Transverse colon (tissue), 4 donors: ENCODE results near the gene RTN4. TPM values are rescaled to one million over a fixed set of nuclear protein-coding genes. Genes with fewer than 3 reads are reported as not detected.

Source experiments
- DNase-seq: peaks from one replicate; pipeline ENCODE4 v3.0.0-alpha.2; 2019
- H3K27ac ChIP-seq, 4 donors: fragments of 200-600 bp; sonication (generic); 2 replicates each; pipeline ENCODE4 v1.5.1; 2016 to 2018; ENCODE audit warnings: inconsistent platforms in 4 of 4
- H3K27me3 ChIP-seq: fragments of 200-600 bp; sonication (generic); 2 replicates; pipeline ENCODE4 v1.5.1; 2017; ENCODE audit warnings: inconsistent platforms
- H3K36me3 ChIP-seq, 4 donors: fragments of 200-600 bp; sonication (generic); 2 replicates each; pipeline ENCODE4 v1.5.1; 2017 to 2019; ENCODE audit warnings: inconsistent platforms in 4 of 4
- H3K4me1 ChIP-seq, 4 donors: fragments of 200-600 bp; sonication (generic); 2 replicates each; pipeline ENCODE4 v1.5.1; 2017 to 2020; ENCODE audit warnings: inconsistent platforms in 4 of 4
- H3K4me3 ChIP-seq, 4 donors: fragments of 200-600 bp; sonication (generic); 1 replicate in 1 of 4; 2 replicates in 3 of 4; pipeline versions ENCODE4 v1.5.1 to v1.6.1; 2017 to 2019; ENCODE audit warnings: inconsistent platforms in 4 of 4
- H3K9me3 ChIP-seq, 2 donors: fragments of 200-600 bp; sonication (generic); 2 replicates each; pipeline ENCODE4 v1.5.1; 2017 to 2019; ENCODE audit warnings: inconsistent platforms in 2 of 2
- EP300 ChIP-seq: sonication (generic); formaldehyde crosslinking; IDR thresholded peaks from one replicate; pipeline ENCODE4 v1.6.1; 2017; ENCODE audit warnings: antibody characterized with exemption, low read depth
- POLR2A ChIP-seq: fragments of 450-650 bp; IDR thresholded peaks from one replicate; pipeline ENCODE4 v1.6.1; 2016; ENCODE audit warnings: antibody characterized with exemption, mild to moderate bottlenecking, moderate library complexity
- POLR2AphosphoS5 ChIP-seq, 3 donors: sonication (generic); formaldehyde crosslinking; IDR thresholded peaks; one replicate each; pipeline ENCODE4 v1.6.1; 2016; ENCODE audit warnings: antibody characterized with exemption in 3 of 3
- WGBS, 2 donors: methylation state at CpG; one replicate each; pipeline ENCODE4 v1.1.5; 2018; ENCODE audit warnings: low coverage in 1 of 2; 5-methylcytosine and 5-hydroxymethylcytosine counted together
- in situ Hi-C, 4 donors: fragments of 200-750 bp; cut with MboI; loops; one replicate each; pipeline versions ENCODE4 v1.15.0 to v1.15.1; 2017; ENCODE audit warnings: low sequenced_read_pairs in 3 of 4, low pct_ligation_motif_present in 1 of 4, low pct_unique_long_range_greater_than_20kb in 1 of 4
- intact Hi-C: fragments of 100-400 bp; cut with DNase I; formaldehyde crosslinking; loops from one replicate; pipeline ENCODE4 v1.15.1; 2023; ENCODE audit warnings: low total_unique reads
- total RNA-seq, 4 donors: library from RNA; depleted of rRNA; stranded (reverse); fragments of >200 nt; gene quantifications; one replicate each; pipeline ENCODE4 v1.1.0, GENCODE V29; 2016
- TF ChIP-seq, protein P1 (sequence below), 5 experiments: fragments of 200-600 bp in 3 of 5; fragments of 450-650 bp in 2 of 5; sonication (generic) in 3 of 5; IDR thresholded peaks; 1 replicate in 2 of 5; 2 replicates in 3 of 5; pipeline ENCODE4 v1.5.1; 2016 to 2017; ENCODE audit warnings: antibody characterized with exemption in 5 of 5, inconsistent platforms in 3 of 5, mild to moderate bottlenecking in 2 of 5, moderate library complexity in 1 of 5

RTN4 gene
- total RNA-seq, 4 donors from 2014 or later: 82.2 to 212 (median 183) TPM

GRCh38 chr2:55022476-55022875 is 27.8 kb downstream of the RTN4 start:
- H3K27me3 ChIP-seq: no peaks in the 10 kb centered on the region
- whole genome bisulfite sequencing, 2 donors: 75 to 86% methylated on average over 1 to 3 of the region's 3 CpGs

DNA sequence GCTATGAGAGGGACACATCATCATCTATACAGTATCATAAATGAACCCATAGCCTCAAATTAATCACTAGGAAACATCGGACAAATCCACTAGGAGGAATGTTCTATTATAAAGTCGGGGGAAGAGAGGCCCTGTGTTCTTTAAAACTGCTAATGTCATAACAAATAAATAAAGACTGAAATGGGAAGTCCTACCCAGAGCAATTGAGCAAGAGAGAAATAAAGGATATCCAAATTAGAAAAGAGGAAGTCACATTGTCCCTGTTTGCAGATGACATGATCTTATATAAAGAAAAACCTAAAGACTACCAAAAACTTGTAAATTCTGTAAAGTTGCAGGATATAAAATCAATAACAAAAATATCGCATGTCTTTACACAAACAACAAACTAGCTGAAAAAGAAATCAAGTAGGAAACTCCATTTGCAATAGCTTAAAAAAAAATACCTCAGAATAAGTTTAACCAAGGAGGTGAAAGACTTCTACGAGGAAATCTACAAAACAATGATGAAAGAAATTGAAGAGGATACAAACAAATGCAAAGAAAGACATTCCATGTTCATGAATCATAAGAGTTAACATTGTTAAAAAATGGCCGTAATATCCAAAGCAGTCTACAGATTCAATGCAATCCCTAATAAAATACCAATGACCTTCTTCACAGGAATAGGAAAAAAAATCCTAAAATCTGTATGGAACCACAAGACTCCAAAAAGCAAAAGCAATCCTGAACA is 30.6 kb downstream of the RTN4 start:
- intact Hi-C loops (loop anchor here (10.0 kb wide), 1 partner anchor 145 kb away; no protein-coding TSS in a partner anchor), in situ Hi-C loops (loop anchor here in 2 of 4 donors (10.0 kb wide), 1 partner anchor 145 kb away; no protein-coding TSS in a partner anchor)
- TF ChIP-seq, protein P1, sequence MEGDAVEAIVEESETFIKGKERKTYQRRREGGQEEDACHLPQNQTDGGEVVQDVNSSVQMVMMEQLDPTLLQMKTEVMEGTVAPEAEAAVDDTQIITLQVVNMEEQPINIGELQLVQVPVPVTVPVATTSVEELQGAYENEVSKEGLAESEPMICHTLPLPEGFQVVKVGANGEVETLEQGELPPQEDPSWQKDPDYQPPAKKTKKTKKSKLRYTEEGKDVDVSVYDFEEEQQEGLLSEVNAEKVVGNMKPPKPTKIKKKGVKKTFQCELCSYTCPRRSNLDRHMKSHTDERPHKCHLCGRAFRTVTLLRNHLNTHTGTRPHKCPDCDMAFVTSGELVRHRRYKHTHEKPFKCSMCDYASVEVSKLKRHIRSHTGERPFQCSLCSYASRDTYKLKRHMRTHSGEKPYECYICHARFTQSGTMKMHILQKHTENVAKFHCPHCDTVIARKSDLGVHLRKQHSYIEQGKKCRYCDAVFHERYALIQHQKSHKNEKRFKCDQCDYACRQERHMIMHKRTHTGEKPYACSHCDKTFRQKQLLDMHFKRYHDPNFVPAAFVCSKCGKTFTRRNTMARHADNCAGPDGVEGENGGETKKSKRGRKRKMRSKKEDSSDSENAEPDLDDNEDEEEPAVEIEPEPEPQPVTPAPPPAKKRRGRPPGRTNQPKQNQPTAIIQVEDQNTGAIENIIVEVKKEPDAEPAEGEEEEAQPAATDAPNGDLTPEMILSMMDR (IDR thresholded peaks at IDR 0.05): no peak
- TF ChIP-seq POLR2A: no peak
- TF ChIP-seq POLR2AphosphoS5 (IDR thresholded peaks at IDR 0.05): no peak
- no peak for TF ChIP-seq EP300
- peak overlapping the region in 2 of 4 donors; percentile 5 to 20 for H3K27ac ChIP-seq
- H3K4me1 ChIP-seq: peaks cover 4 to 34% (median 11%) of the 10 kb centered on the region in 4 donors
- 73% methylated on average over 4 to 5 of the region's 5 CpGs for WGBS, 2 donors
- H3K4me3 ChIP-seq: no peak overlapping the region
- H3K9me3 ChIP-seq: no peaks in the 10 kb centered on the region
- DNase-seq: no peak
- peaks cover 0 to 3% (median 0%) of the 10 kb centered on the region in 4 donors for H3K36me3 ChIP-seq
- H3K27me3 ChIP-seq: no peaks in the 10 kb centered on the region

More at GRCh38 chr2:55022476-55022875, 27.8 kb downstream of the RTN4 start:
- TF ChIP-seq, protein P1 (IDR thresholded peaks at IDR 0.05): no peak
- TF ChIP-seq POLR2AphosphoS5 (IDR thresholded peaks at IDR 0.05) (no peak), POLR2A (no peak)
- H3K4me3 ChIP-seq: no peak overlapping the region
- intact Hi-C loops (no loop called here), in situ Hi-C loops (no loop called here)
- H3K9me3 ChIP-seq: no peaks in the 10 kb centered on the region
- peaks cover 0 to 3% (median 0%) of the 10 kb centered on the region in 4 donors for H3K36me3 ChIP-seq
- H3K27ac ChIP-seq: no peak overlapping the region
- H3K4me1 ChIP-seq: peaks cover 9 to 47% (median 11%) of the 10 kb centered on the region in 4 donors
- DNase-seq: no peak

- no peak for DNase-seq
- peaks cover 0 to 3% (median 0%) of the 10 kb centered on the region in 4 donors for H3K36me3 ChIP-seq
- 100% methylated on average over 1 of the region's 1 CpG; no CpG with 5 or more reads in 1 of the 2 donors for WGBS, 2 donors
- H3K4me1 ChIP-seq: peaks cover 11 to 34% (median 20%) of the 10 kb centered on the region in 4 donors
- peak overlapping the region in 1 of 4 donors; percentile 20 for H3K27ac ChIP-seq
- in situ Hi-C loops: loop anchor here in 2 of 4 donors (10.0 kb wide), 1 partner anchor 146 kb away; no protein-coding TSS in a partner anchor
- no peak for TF ChIP-seq EP300
- TF ChIP-seq, protein P1 (IDR thresholded peaks at IDR 0.05): no peak
- no peak for TF ChIP-seq POLR2AphosphoS5 (IDR thresholded peaks at IDR 0.05)
- no peak for TF ChIP-seq POLR2A
- H3K4me3 ChIP-seq: no peak overlapping the region
- H3K27me3 ChIP-seq: no peaks in the 10 kb centered on the region
- intact Hi-C loops: loop anchor here (10.0 kb wide), 1 partner anchor 146 kb away; no protein-coding TSS in a partner anchor
- H3K9me3 ChIP-seq: no peaks in the 10 kb centered on the region
These were observed 31.6 kb downstream of the RTN4 start for GRCh38 chr2:55018619-55019018.

- WGBS, 2 donors: 88 to 89% methylated on average over 3 of the region's 3 CpGs
- no peaks in the 10 kb centered on the region for H3K9me3 ChIP-seq
- no peak overlapping the region for H3K27ac ChIP-seq
- no peak for DNase-seq
- intact Hi-C loops: loop anchor here (10.0 kb wide), 1 partner anchor 147 kb away; no protein-coding TSS in a partner anchor
- H3K4me3 ChIP-seq: no peak overlapping the region
- H3K36me3 ChIP-seq: peaks cover 0 to 3% (median 0%) of the 10 kb centered on the region in 4 donors
- peaks cover 17 to 42% (median 28%) of the 10 kb centered on the region in 4 donors for H3K4me1 ChIP-seq
- in situ Hi-C loops: loop anchor here in 2 of 4 donors (10.0 kb wide), 1 partner anchor 147 kb away; no protein-coding TSS in a partner anchor
- no peaks in the 10 kb centered on the region for H3K27me3 ChIP-seq
- TF ChIP-seq POLR2AphosphoS5 (IDR thresholded peaks at IDR 0.05): no peak
- TF ChIP-seq POLR2A: no peak
- TF ChIP-seq, protein P1 (IDR thresholded peaks at IDR 0.05): no peak
- no peak for TF ChIP-seq EP300
These were observed 32.4 kb downstream of the RTN4 start for GRCh38 chr2:55017880-55018279.
